DOHH2 (cell line): ENCODE measurements around the gene TSC22D1.

Experiments used
- H3F3A ChIP-seq: fragments of 200-600 bp; sonication (generic), shearing (Covaris generic); 2 replicates; pipeline ENCODE4 v1.6.0; 2016; ENCODE audit warnings: antibody characterized with exemption, mild to moderate bottlenecking; ENCODE audit not compliant: control insufficient read depth, insufficient read depth
- H3K27ac ChIP-seq: fragments of 200-600 bp; sonication (generic); 2 replicates; pipeline ENCODE4 v1.5.1; 2014; ENCODE audit warnings: low read depth, mild to moderate bottlenecking, low read length, moderate library complexity
- H3K27me3 ChIP-seq: fragments of 200-600 bp; sonication (generic); 2 replicates; pipeline ENCODE4 v1.6.1; 2014; ENCODE audit warnings: mild to moderate bottlenecking, low read length, mixed read lengths; ENCODE audit not compliant: control insufficient read depth
- H3K36me3 ChIP-seq: fragments of 200-600 bp; sonication (generic); 2 replicates; pipeline ENCODE4 v1.6.1; 2014; ENCODE audit warnings: mild to moderate bottlenecking, low read length, moderate library complexity, mixed read lengths; ENCODE audit not compliant: control insufficient read depth
- H3K4me1 ChIP-seq: fragments of 200-600 bp; sonication (generic); 2 replicates; pipeline ENCODE4 v1.6.1; 2014; ENCODE audit warnings: mild to moderate bottlenecking, low read length, mixed read lengths; ENCODE audit not compliant: control insufficient read depth
- H3K4me2 ChIP-seq: fragments of 200-600 bp; sonication (generic); 2 replicates; pipeline ENCODE4 v1.6.0; 2014; ENCODE audit warnings: mild to moderate bottlenecking, low read length, moderate library complexity
- H3K4me3 ChIP-seq: fragments of 200-600 bp; sonication (generic); 2 replicates; pipeline ENCODE4 v1.5.1; 2014; ENCODE audit warnings: mild to moderate bottlenecking, low read length, mixed read lengths
- H3K79me2 ChIP-seq: fragments of 200-600 bp; sonication (generic); 2 replicates; pipeline ENCODE4 v1.6.1; 2014; ENCODE audit warnings: mild to moderate bottlenecking, low read length, mixed read lengths; ENCODE audit not compliant: control insufficient read depth
- H3K9me2 ChIP-seq: fragments of 200-600 bp; sonication (generic); replicated peaks from 2 replicates; pipeline ENCODE4 v1.6.1; 2014; ENCODE audit warnings: mild to moderate bottlenecking, low read length, mixed read lengths; ENCODE audit not compliant: control insufficient read depth
- H3K9me3 ChIP-seq: fragments of 200-600 bp; sonication (generic); 2 replicates; pipeline ENCODE4 v1.6.1; 2014; ENCODE audit warnings: antibody characterized with exemption, low read length, mixed read lengths; ENCODE audit not compliant: control insufficient read depth, insufficient read depth
- H4K20me1 ChIP-seq: fragments of 200-600 bp; sonication (generic); 2 replicates; pipeline ENCODE4 v1.6.0; 2014; ENCODE audit warnings: low read depth, mild to moderate bottlenecking, antibody characterized with exemption, low read length, moderate library complexity; ENCODE audit not compliant: control insufficient read depth, insufficient read depth
- CTCF ChIP-seq: fragments of 200-600 bp; sonication (generic); IDR thresholded peaks from one replicate; pipeline ENCODE4 v1.5.1; 2014; ENCODE audit warnings: antibody characterized with exemption, mild to moderate bottlenecking, low read depth, low read length; ENCODE audit not compliant: poor library complexity, severe bottlenecking
- EZH2phosphoT487 ChIP-seq: fragments of 200-600 bp; sonication (generic); IDR thresholded peaks from 2 replicates; pipeline ENCODE4 v1.6.1; 2017; ENCODE audit warnings: borderline replicate concordance, mild to moderate bottlenecking, antibody characterized with exemption, low read length, moderate library complexity, mixed read lengths

TSC22D1 gene

GRCh38 chr13:44385847-44386246 lies 190.3 kb downstream of the TSC22D1 start:
- no peaks in the 10 kb centered on the region for H3K27me3 ChIP-seq
- H3K4me2 ChIP-seq, result peak overlapping the region; percentile 9; the same call in 1 of the 2 replicates
- H3K9me3 ChIP-seq, result no peaks in the 10 kb centered on the region
- no peaks in the 10 kb centered on the region for H3K9me2 ChIP-seq
- no peaks in the 10 kb centered on the region for H3F3A ChIP-seq
- peaks cover 9% of the 10 kb centered on the region for H3K4me1 ChIP-seq
- TF ChIP-seq CTCF (no peak), EZH2phosphoT487 (no peak)
- H3K36me3 ChIP-seq, result no peaks in the 10 kb centered on the region
- no peak overlapping the region for H3K4me3 ChIP-seq
- no peaks in the 10 kb centered on the region for H3K79me2 ChIP-seq
- H4K20me1 ChIP-seq, result no peaks in the 10 kb centered on the region
- no peak overlapping the region for H3K27ac ChIP-seq

GRCh38 chr13:44385401-44385800 lies 190.7 kb downstream of the TSC22D1 start:
- Histone ChIP-seq H4K20me1 (no peaks in the 10 kb centered on the region), H3K27me3 (no peaks in the 10 kb centered on the region), H3K9me2 (no peaks in the 10 kb centered on the region), H3K4me3 (no peak overlapping the region), H3K36me3 (no peaks in the 10 kb centered on the region), H3K4me1 (peaks cover 9% of the 10 kb centered on the region), H3K9me3 (no peaks in the 10 kb centered on the region), H3K79me2 (no peaks in the 10 kb centered on the region), H3K27ac (no peak overlapping the region), H3K4me2 (no peak overlapping the region), H3F3A (no peaks in the 10 kb centered on the region)
- TF ChIP-seq CTCF, result no peak

- no peaks in the 10 kb centered on the region for H3K9me2 ChIP-seq
- H3K4me2 ChIP-seq, result no peak overlapping the region
- H3K4me1 ChIP-seq, result peaks cover 9% of the 10 kb centered on the region
- H3K9me3 ChIP-seq, result no peaks in the 10 kb centered on the region
- TF ChIP-seq EZH2phosphoT487, result no peak
- TF ChIP-seq CTCF, result no peak
- H3K79me2 ChIP-seq, result no peaks in the 10 kb centered on the region
- H3F3A ChIP-seq, result no peaks in the 10 kb centered on the region
- H3K4me3 ChIP-seq, result no peak overlapping the region
- no peaks in the 10 kb centered on the region for H3K36me3 ChIP-seq
- no peak overlapping the region for H3K27ac ChIP-seq
- H3K27me3 ChIP-seq, result no peaks in the 10 kb centered on the region
- no peaks in the 10 kb centered on the region for H4K20me1 ChIP-seq
Measured at GRCh38 chr13:44384778-44385177, 191.4 kb downstream of the TSC22D1 start.

- Histone ChIP-seq H3K36me3 (no peaks in the 10 kb centered on the region), H3K27me3 (no peaks in the 10 kb centered on the region), H3F3A (no peaks in the 10 kb centered on the region), H3K9me3 (no peaks in the 10 kb centered on the region), H3K27ac (no peak overlapping the region), H3K4me3 (no peak overlapping the region), H4K20me1 (no peaks in the 10 kb centered on the region), H3K9me2 (no peaks in the 10 kb centered on the region), H3K79me2 (no peaks in the 10 kb centered on the region), H3K4me2 (no peak overlapping the region), H3K4me1 (peaks cover 9% of the 10 kb centered on the region)
- TF ChIP-seq EZH2phosphoT487, result no peak
- no peak for TF ChIP-seq CTCF
Measured at GRCh38 chr13:44383945-44384344, 192.2 kb downstream of the TSC22D1 start.
